ENCODE data around the gene CDK6. TPM values are rescaled to one million over a fixed set of nuclear protein-coding genes. Genes with fewer than 3 reads are reported as not detected.

Gene CDK6
- total RNA-seq, 1 experiment from 2014 or later: 30.7 TPM

DNA sequence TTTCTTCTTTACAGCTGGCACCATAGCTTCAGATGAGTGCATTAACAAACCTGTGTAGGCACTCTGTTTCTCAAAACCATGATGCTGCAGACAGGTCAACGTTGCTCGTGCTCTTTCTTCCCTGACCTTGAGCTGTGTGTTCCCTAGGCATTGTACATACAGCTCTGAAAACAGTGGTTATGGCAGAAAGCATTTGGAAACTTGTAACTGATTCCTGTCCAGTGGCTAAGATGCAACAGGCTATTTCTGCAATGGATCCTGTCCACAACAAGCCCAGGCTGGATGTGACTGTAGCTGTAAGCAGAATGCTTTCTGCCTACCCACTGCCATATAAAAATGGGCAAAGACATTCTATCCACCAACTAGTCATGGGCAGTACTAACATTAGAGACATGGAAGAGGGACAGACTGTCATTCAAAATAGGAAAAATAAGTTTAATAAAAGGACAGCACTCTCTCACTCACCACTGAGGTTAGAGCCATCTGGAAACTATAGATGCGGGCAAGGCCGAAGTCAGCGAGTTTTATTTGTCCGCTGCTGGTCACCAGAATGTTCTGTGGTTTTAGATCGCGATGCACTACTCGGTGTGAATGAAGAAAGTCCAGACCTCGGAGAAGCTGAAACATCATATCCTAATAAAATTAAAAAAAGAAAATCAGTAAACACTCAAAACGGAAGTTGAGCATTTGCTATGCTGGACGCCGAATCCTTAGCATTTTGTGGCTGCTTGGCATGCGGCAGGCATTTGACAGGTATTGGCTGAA lies 111.0 kb downstream of the CDK6 start:
- no peaks in the 10 kb centered on the region for H3K27me3 ChIP-seq
- no peak for DNase-seq
- H3K9me3 ChIP-seq: no peaks in the 10 kb centered on the region
- peaks cover 35% of the 10 kb centered on the region for H3K36me3 ChIP-seq
- no peak overlapping the region for H3K4me3 ChIP-seq

DNA sequence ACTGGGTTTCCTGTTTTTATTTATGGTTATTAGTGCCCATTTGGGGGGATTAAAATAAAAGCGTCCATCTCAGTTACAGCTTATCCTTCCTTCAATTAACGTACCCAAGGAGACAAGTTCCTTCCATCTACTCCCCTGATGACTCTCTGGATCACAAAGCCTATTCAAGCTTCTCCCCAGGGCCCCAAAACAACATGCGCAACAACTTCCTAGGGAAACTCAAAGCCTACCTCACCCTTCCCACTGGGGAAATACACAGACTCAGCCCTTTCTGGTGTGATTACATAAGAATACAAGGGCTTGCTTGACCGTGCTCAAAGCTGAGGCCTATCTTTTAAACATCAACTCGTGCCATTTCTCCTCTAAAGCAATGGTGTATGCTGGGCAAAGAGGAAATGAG lies 112.4 kb downstream of the CDK6 start:
- H3K27me3 ChIP-seq: no peaks in the 10 kb centered on the region
- peaks cover 33% of the 10 kb centered on the region for H3K36me3 ChIP-seq
- H3K9me3 ChIP-seq: no peaks in the 10 kb centered on the region
- no peak for DNase-seq
- no peak overlapping the region for H3K4me3 ChIP-seq

DNA sequence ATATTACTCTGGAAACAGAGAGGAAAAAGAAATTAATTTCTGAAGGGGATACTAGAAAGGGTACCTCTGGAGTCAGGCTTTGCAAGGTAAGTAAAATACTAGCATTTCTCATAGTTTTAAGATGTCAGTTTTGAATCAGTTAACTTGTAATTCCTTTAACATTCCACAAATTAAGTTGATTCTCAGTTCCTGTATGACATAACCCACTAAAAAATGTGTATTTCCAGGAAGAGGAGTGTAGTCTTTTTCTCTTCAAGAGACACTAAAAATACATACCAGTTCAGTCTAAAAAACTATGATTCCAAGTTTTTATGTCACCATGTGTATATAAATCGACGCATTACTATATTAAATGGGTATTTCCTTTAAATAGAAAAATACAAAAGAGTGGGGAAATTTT lies 113.2 kb downstream of the CDK6 start:
- peaks cover 33% of the 10 kb centered on the region for H3K36me3 ChIP-seq
- H3K4me3 ChIP-seq: no peak overlapping the region
- no peak for DNase-seq
- no peaks in the 10 kb centered on the region for H3K9me3 ChIP-seq
- no peaks in the 10 kb centered on the region for H3K27me3 ChIP-seq

DNA sequence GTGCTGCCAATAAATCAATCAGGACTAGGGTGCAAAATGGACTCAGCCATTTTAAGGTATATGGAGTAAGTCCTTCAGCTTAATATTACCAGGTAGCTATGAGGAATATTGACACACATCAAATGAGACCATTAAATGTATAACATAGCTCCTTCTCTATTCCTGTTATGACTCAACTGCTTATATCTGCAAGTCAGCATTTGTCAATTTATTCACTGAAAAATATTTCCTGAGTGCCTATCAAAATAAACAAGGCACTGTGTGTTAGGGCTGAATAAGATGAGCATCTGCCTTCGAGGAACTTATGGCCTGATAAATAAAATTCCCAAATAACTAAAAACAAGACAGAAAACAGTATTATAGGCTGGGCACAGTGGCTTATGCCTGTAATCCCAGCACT lies 113.8 kb downstream of the CDK6 start:
- Histone ChIP-seq H3K9me3 (no peaks in the 10 kb centered on the region), H3K4me3 (no peak overlapping the region), H3K36me3 (peaks cover 33% of the 10 kb centered on the region), H3K27me3 (no peaks in the 10 kb centered on the region)
- DNase-seq: no peak

DNA sequence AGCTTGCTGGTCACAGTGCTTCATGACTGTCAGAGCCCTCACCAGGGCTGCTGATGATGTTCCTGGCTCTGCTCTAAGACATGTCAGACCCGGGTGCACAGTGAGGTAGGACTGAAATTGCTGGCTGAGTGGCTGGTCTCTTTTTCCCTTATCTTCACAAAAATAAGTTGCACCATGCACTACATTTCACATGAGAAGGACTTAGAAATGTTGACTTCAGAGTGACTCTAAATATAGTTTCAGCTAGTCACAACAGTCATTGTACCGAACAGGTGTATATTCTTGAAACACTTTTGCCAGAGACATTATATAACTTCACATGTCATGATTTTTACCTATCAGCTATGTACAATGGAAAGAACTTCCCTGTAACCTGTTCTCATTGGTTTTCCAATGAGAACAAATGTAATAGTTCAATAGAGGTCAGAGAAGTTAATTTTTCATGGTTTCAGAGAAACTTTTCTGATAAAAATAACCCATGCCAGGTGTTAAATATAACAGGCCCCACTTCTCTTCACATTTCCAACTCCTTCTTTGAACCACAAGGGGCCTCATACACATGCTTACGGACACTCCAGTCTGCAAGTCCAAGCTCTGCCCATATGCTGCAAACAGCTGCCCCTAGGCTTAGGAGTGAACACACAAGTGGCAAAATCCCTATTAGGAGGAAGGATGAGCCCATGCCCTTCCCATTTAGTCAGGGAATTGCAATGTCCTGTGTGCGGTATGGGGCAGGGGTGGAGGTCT lies 115.6 kb downstream of the CDK6 start:
- H3K36me3 ChIP-seq: peaks cover 32% of the 10 kb centered on the region
- no peak for DNase-seq
- no peaks in the 10 kb centered on the region for H3K9me3 ChIP-seq
- no peak overlapping the region for H3K4me3 ChIP-seq
- no peaks in the 10 kb centered on the region for H3K27me3 ChIP-seq

DNA sequence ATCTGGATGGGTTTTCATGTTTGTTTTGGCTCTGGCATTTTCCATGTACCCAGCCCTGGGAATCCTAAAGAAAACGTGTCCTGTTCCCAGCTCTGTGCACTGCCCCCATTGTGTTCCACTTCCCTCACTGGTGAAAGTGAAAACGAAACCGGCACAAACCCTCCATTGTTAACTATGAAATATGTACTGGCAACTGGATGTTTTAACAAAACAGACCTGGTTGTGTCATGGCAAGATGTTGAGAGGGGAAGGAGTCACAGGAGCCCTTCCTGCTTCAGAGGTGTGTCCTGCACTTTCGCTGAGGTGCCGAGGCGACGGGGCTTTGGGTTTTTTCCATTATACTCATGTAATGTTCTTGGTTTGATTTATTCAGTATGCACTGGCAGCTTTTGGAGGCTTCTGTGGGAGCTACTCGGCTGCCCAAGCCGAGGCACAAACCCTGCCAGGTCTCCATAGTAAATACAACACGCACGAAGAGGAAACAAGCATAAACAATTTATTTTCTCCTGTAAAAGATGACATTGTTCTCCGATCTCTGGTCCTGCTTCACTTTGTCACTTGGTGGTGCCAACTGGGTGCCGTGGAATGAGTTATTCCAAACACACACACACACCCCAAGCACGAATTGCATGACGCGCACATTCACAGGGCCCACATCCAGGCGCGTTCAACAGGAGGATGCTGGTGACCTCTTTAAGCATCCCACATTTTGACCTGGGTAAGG lies 118.2 kb downstream of the CDK6 start:
- H3K36me3 ChIP-seq: peaks cover 16% of the 10 kb centered on the region
- H3K4me3 ChIP-seq: peak overlapping the region; percentile 50
- H3K27me3 ChIP-seq: no peaks in the 10 kb centered on the region
- H3K9me3 ChIP-seq: no peaks in the 10 kb centered on the region
- DNase-seq: peak; percentile 56

DNA sequence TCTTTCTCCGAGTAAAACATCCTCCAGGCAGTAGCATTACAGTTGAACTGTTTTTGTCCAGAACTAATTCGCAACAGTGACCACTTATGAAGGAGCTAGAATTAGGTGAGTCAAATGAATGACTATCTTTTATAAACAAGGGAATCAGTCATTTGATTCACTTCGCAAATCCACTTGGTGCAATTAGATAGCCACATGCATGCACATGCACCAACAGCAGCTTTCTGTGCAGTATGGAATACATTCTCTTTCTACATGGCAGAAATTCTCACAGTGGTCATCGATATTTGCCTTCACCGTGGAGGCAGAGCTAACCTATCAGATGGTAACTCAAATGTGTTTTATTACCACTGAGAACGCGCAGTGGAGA lies 118.8 kb downstream of the CDK6 start:
- peaks cover 16% of the 10 kb centered on the region for H3K36me3 ChIP-seq
- peak overlapping the region; percentile 50 for H3K4me3 ChIP-seq
- no peaks in the 10 kb centered on the region for H3K27me3 ChIP-seq
- peak; percentile 12 for DNase-seq
- H3K9me3 ChIP-seq: no peaks in the 10 kb centered on the region

DNA sequence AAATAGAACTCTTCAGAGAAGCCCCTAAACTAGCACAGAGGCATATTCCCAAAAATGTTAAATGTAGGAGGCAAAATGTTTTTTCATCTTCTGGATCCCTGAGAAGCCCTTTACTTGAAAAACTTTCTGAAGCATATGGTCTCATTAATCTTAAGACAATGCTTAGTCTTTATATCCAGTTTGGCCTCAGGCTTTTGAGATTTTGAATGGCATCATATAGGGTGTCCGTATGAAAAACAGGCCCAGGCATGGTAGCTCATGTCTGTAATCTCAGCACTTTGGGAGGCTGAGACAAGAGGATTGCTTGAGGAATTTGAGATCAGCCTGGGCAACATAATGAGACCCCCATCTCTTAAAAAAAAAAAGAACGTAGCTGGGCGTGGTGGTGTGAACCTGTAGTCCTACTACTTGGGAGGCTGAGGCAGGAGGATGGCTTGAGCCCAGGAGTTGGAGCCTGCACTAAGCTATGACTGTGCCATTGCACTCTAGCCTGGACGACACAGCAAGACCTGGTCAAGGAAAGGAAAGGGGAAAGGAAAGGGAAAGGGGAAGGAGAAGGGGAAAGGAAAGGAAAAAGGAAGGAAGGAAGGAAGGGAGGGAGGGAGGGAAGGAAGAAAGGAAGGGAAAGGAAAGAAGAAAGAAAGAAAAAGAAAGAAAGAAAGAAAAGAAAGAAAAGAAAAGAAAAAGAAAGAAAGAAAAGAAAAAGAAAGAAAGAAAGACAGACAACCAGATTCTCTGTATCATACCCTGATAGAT lies 119.4 kb downstream of the CDK6 start:
- peak overlapping the region; percentile 50 for H3K4me3 ChIP-seq
- H3K27me3 ChIP-seq: no peaks in the 10 kb centered on the region
- no peak for DNase-seq
- H3K36me3 ChIP-seq: peaks cover 16% of the 10 kb centered on the region
- no peaks in the 10 kb centered on the region for H3K9me3 ChIP-seq

DNA sequence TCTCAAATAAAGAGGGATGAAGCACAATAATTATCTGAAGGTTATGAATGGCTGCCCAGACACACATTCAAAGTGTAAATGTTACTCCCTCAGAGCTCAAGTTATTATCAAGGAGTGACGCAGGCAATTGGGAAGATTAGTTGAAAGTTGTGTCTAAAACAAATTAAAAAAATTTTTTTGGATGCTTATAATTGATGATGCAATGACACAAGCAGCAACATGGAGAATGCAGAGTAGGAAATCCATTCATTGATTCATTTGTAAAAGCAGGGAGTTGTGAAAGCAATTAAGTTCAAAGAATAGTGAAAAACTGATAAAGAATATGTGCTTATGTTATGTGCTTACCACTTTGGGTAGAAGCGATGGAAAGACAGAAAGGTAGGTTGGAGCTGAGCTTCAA lies 120.4 kb downstream of the CDK6 start:
- Histone ChIP-seq H3K36me3 (peaks cover 8% of the 10 kb centered on the region), H3K9me3 (no peaks in the 10 kb centered on the region), H3K27me3 (no peaks in the 10 kb centered on the region), H3K4me3 (no peak overlapping the region)
- no peak for DNase-seq

DNA sequence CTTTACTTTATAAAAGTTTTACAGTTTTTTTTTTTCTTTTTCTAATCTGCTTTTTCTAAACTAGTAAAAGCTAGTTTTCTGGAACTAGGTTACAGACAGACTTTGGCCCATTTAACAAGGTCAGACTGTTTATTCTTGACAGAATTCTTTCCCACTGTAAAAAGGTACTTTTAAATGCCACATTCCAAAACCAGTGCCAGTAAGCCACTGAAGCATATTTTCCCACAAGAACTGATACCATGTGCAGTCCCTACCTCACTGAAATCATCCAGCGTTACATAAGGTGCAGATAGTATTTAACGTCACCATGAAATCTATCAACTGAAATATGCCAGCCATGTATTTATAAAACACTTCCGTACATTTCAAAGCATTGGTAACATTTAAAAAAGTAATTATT lies 121.6 kb downstream of the CDK6 start:
- Histone ChIP-seq H3K36me3 (peaks cover 6% of the 10 kb centered on the region), H3K4me3 (no peak overlapping the region), H3K9me3 (no peaks in the 10 kb centered on the region), H3K27me3 (no peaks in the 10 kb centered on the region)
- DNase-seq: no peak

DNA sequence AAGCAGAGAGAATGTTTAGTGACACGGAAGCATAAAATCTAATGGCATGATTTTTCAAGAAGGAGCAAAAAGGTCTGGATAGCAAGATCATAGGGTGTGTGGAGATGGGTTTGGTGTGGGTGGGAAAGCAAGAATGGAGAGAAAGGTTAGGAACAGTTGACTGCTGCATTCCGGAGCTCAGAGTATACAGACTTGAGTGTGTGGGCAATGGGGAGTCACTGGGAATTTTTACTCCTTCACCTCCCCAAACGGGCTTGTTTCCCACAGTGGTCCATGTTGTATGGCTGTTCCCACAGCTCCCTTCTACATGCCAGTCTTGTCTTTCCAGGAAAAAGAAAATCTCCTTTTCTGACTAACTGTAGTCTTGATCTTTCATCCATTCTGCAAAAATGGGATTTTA lies 122.1 kb downstream of the CDK6 start:
- Histone ChIP-seq H3K4me3 (no peak overlapping the region), H3K36me3 (peaks cover 6% of the 10 kb centered on the region), H3K27me3 (no peaks in the 10 kb centered on the region), H3K9me3 (no peaks in the 10 kb centered on the region)
- DNase-seq: no peak

DNA sequence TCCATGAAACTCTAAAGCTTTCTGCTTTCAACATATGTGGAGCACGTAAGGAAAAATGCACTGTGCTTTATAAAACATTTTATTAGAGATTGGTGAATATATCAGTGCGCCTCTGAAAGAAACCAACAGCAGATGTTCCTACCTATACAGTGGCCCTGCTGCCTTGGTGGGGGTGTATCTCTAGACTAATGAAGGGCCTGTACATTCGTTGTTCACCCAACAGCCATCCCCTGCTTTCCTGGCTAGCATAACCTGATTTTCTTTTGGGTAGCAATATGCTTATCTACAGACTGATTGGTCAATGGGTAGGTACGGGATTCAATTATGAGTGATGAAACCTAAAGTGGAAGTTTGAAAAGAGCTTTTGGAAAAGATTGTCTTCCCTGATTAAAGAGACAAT lies 126.5 kb downstream of the CDK6 start:
- no peak for DNase-seq
- Histone ChIP-seq H3K4me3 (no peak overlapping the region), H3K9me3 (no peaks in the 10 kb centered on the region), H3K27me3 (no peaks in the 10 kb centered on the region), H3K36me3 (peaks cover 16% of the 10 kb centered on the region)

DNA sequence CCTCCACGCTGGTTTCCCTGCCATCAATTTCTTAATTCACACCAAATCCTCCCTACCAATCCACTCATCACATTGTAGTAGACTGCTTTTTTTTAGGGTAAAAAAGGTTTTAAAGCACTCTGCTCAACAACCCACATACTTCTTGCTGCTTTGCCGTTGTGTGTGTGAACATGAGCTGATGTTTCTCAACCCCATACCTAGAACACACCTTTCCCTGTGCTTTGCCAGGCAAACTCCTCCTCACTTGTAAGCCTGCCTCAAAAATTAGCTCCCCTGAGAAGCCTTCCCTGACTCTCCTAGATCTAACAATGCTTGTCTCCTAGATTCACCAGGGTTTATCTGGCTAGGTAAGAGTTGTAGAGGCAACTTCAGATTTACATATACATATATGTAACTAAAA lies 127.2 kb downstream of the CDK6 start:
- Histone ChIP-seq H3K4me3 (no peak overlapping the region), H3K27me3 (no peaks in the 10 kb centered on the region), H3K36me3 (peaks cover 20% of the 10 kb centered on the region), H3K9me3 (peaks cover 3% of the 10 kb centered on the region; the same call in 1 of the 2 replicates)
- DNase-seq: no peak

DNA sequence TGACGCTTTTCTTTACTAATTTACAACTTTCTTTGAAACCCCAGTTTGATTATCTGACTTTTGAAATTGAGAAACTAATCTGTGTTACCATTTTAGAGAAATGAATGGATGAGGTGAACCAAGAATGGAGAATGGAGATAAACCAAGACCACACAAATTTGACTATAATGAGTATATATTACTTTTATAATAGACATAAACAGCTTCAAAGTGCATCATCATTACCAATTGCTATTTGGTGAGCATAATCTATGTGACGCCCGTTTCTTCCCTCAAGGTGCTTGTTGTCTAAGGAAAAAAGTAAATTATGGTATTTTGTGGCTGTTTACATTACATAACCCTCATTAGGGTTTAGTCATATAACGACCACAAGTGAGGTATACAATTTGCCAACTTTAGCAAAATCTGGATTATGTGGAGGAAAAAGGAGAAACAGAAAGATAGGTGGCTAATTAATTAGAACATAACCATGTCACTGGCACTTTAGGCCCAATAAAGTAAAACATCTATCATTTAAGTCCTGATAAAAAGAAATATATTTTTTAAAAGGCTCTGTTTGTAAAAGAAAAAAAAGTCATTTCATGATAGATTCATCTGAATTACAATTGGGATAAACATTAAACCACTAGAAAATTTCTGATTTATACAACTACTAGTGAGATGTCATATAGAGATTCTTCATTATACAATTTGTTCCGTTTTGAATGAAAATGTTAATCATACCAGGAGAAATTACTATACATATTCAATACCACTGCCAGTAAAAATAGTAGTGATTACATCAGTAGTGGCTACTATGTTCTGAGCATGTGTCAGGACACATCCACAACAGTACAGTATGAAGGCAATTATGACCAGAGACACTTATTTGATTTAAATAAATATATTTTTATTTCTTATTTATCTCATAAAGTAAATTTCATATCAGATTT lies 128.0 kb downstream of the CDK6 start:
- Histone ChIP-seq H3K36me3 (peaks cover 20% of the 10 kb centered on the region), H3K27me3 (no peaks in the 10 kb centered on the region), H3K4me3 (no peak overlapping the region), H3K9me3 (peaks cover 3% of the 10 kb centered on the region; the same call in 1 of the 2 replicates)
- no peak for DNase-seq

DNA sequence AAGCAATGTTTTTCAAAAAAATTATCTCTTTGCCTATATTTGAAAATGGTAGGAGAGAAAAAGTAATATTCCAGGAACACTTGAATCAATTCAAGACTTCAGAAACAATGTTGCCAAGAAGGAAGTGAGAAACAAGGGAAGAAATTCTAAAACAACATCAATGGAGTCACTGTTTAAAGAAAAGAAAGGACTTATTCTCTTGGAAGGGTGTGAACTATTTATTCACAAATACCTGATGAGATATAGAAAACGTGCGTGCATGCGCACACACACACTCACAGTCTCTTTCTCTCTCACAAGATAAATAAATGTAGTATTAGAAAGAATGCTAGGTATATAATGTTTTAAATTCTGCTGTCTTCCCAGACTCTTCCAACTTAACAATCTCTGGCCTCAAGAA lies 128.9 kb downstream of the CDK6 start:
- Histone ChIP-seq H3K4me3 (no peak overlapping the region), H3K36me3 (peaks cover 20% of the 10 kb centered on the region), H3K9me3 (peaks cover 3% of the 10 kb centered on the region; the same call in 1 of the 2 replicates), H3K27me3 (no peaks in the 10 kb centered on the region)
- DNase-seq: no peak

DNA sequence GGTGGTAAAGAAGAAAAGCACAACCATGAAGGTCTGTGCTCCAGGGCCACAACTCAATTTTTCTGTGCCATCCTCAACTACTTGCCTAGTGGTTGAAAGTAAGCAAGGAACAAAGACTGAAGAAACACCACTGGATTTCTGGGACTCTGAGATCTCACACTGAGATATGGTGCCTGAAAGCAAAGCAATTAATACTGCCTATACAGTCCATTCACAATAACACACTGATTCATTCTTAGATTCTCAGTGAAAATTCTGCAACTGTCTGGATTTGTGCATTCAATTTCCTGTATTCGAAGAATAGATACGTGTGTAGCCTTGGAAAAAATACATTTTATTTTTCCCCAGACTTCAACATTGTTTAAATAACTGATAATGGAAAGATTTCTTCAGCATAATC lies 129.8 kb downstream of the CDK6 start:
- H3K4me3 ChIP-seq: no peak overlapping the region
- H3K27me3 ChIP-seq: no peaks in the 10 kb centered on the region
- peaks cover 20% of the 10 kb centered on the region for H3K36me3 ChIP-seq
- DNase-seq: no peak
- peaks cover 3% of the 10 kb centered on the region; the same call in 1 of the 2 replicates for H3K9me3 ChIP-seq

Data from MG63 (cell line).